HepG2 (cell line): ENCODE measurements around the gene LRPAP1. TPM values are rescaled to one million over a fixed set of nuclear protein-coding genes. Genes with fewer than 3 reads are reported as not detected.

ENCODE experiments used
- AFF4 ChIP-seq: sonication (generic); formaldehyde crosslinking; IDR thresholded peaks from 2 replicates; pipeline ENCODE4 v1.4.0; 2020; ENCODE audit warnings: missing genetic modification reagents
- CAMTA2 ChIP-seq: sonication (generic); formaldehyde crosslinking; IDR thresholded peaks from 2 replicates; pipeline ENCODE4 v1.4.0; 2020; ENCODE audit warnings: mild to moderate bottlenecking, missing genetic modification reagents, borderline replicate concordance
- CHD2 ChIP-seq: IDR thresholded peaks from 2 replicates; pipeline ENCODE4 v1.6.1; 2011; ENCODE audit warnings: low read depth, low read length, improper control_type of control experiment
- CTCF ChIP-seq: sonication (generic); formaldehyde crosslinking; IDR thresholded peaks from 2 replicates; pipeline ENCODE4 v1.5.0; 2020; ENCODE audit warnings: mild to moderate bottlenecking, missing genetic modification reagents, moderate library complexity
- E2F2 ChIP-seq: sonication (generic); formaldehyde crosslinking; IDR thresholded peaks from 2 replicates; pipeline ENCODE4 v1.4.0; 2020; ENCODE audit warnings: missing genetic modification reagents, borderline replicate concordance
- FOXK1 ChIP-seq: sonication (generic); formaldehyde crosslinking; IDR thresholded peaks from 2 replicates; pipeline ENCODE4 v1.4.0; 2020; ENCODE audit warnings: low read depth, missing genetic modification reagents, borderline replicate concordance
- MAZ ChIP-seq, 2 experiments: sonication (generic) in 1 of 2; formaldehyde crosslinking in 1 of 2; IDR thresholded peaks; 2 replicates each; pipeline versions ENCODE4 v1.5.0 to v1.6.1; 2012 to 2020; ENCODE audit warnings: low read depth in 2 of 2, mild to moderate bottlenecking in 2 of 2, borderline replicate concordance in 1 of 2, improper control_type of control experiment in 1 of 2, low read length in 1 of 2, missing genetic modification reagents in 1 of 2, moderate library complexity in 1 of 2
- NR2F6 ChIP-seq, 2 experiments: IDR thresholded peaks; 2 replicates each; pipeline ENCODE4 v1.6.1; 2016; ENCODE audit warnings: antibody characterized with exemption in 1 of 2, mild to moderate bottlenecking in 1 of 2
- NRL ChIP-seq: sonication (generic); formaldehyde crosslinking; IDR thresholded peaks from 2 replicates; pipeline ENCODE4 v1.5.0; 2020; ENCODE audit warnings: missing genetic modification reagents, mild to moderate bottlenecking, moderate library complexity, borderline replicate concordance
- SNAPC5 ChIP-seq: sonication (generic); formaldehyde crosslinking; IDR thresholded peaks from 2 replicates; pipeline ENCODE4 v1.8.1; 2023; ENCODE audit warnings: mild to moderate bottlenecking, missing genetic modification reagents, borderline replicate concordance
- U2AF2 ChIP-seq: fragments of 200-400 bp; formaldehyde crosslinking; IDR thresholded peaks from 2 replicates; pipeline ENCODE4 v1.6.1; 2017; ENCODE audit warnings: low read depth, mild to moderate bottlenecking, low read length
- YEATS2 ChIP-seq: sonication (generic); formaldehyde crosslinking; IDR thresholded peaks from 2 replicates; pipeline ENCODE4 v1.4.0; 2020; ENCODE audit warnings: missing genetic modification reagents, borderline replicate concordance
- ZNF232 ChIP-seq: sonication (generic); formaldehyde crosslinking; IDR thresholded peaks from 2 replicates; pipeline ENCODE4 v1.4.0; 2020; ENCODE audit warnings: missing genetic modification reagents, borderline replicate concordance
- ZNF615 ChIP-seq: sonication (generic); formaldehyde crosslinking; IDR thresholded peaks from 2 replicates; pipeline ENCODE4 v1.5.0; 2020; ENCODE audit warnings: mild to moderate bottlenecking, missing genetic modification reagents, borderline replicate concordance
- ZNF629 ChIP-seq: sonication (generic); formaldehyde crosslinking; conservative IDR thresholded peaks from 2 replicates; pipeline ENCODE4 v1.5.0; 2020; ENCODE audit warnings: missing genetic modification reagents
- ZNF687 ChIP-seq: sonication (generic); formaldehyde crosslinking; IDR thresholded peaks from 2 replicates; pipeline ENCODE4 v1.5.1; 2020; ENCODE audit warnings: mild to moderate bottlenecking, missing genetic modification reagents, moderate library complexity
- ZNF788 ChIP-seq: sonication (generic); formaldehyde crosslinking; IDR thresholded peaks from 2 replicates; pipeline ENCODE4 v1.5.0; 2020; ENCODE audit warnings: mild to moderate bottlenecking, missing genetic modification reagents, borderline replicate concordance
- polyA plus RNA-seq, 8 experiments: library from polyadenylated mRNA; depleted of rRNA in 3 of 8; stranded (reverse) in 7 of 8; unstranded in 1 of 8; fragments of >200 nt; fragmentation: Illumina TruSeq in 4 of 8; extraction: Trizol in 4 of 8; gene quantifications; 2 replicates each; pipeline versions ENCODE4 v1.2.1 to v1.2.3, GENCODE V29; 2011 to 2016; ENCODE audit warnings: low read depth in 4 of 8, missing spikeins in 1 of 8, mixed read lengths in 1 of 8; ENCODE audit not compliant: insufficient read depth in 1 of 8
- total RNA-seq, 5 experiments: library from RNA; depleted of rRNA; stranded (reverse); fragments of >200 nt; fragmentation: Illumina TruSeq; extraction: Trizol; gene quantifications; 2 replicates each; pipeline ENCODE4 v1.2.3, GENCODE V29; 2016; ENCODE audit warnings: low read depth in 1 of 5

Gene LRPAP1
- total and polyA plus RNA-seq, 2 of the 13 experiments (the other 11 are each of a cell fraction or from before 2014, with no cell fraction given), result 153 to 191 TPM

GRCh38 chr4:3462321-3462789 is 69.9 kb downstream of the LRPAP1 start (continued):
- TF ChIP-seq ZNF687 (CRISPR knock-in tag) (peak; percentile 45), CAMTA2 (CRISPR knock-in tag) (no peak), ZNF629 (CRISPR knock-in tag) (no peak), CHD2 (no peak), NRL (no peak), SNAPC5 (CRISPR knock-in tag) (no peak), E2F2 (no peak), ZNF788 (CRISPR knock-in tag) (0 out of 2 replicates have a peak, but pooled peaks have one; percentile 16), NR2F6 (IDR thresholded peaks at IDR 0.05) (peak; percentile 66; the same call in 1 of the 2 replicates), NR2F6 (CRISPR knock-in tag; IDR thresholded peaks at IDR 0.05) (peak; percentile 81), U2AF2 (no peak), ZNF232 (no peak), ZNF615 (CRISPR knock-in tag) (no peak), AFF4 (no peak), FOXK1 (CRISPR knock-in tag) (no peak), MAZ (IDR thresholded peaks at IDR 0.05; ENCODE audit: borderline replicate concordance, low read depth, low read length) (no peak), MAZ (CRISPR knock-in tag; IDR thresholded peaks at IDR 0.05; ENCODE audit: low read depth) (peak; percentile 35; the same call in 1 of the 2 replicates), CTCF (CRISPR knock-in tag) (0 out of 2 replicates have a peak, but pooled peaks have one; percentile 6), YEATS2 (CRISPR knock-in tag) (no peak)
